Stimulated activated naive CD4-positive, alpha-beta T cell treated with Interleukin-2 at 50 U/mL for 16 hours (primary cell): ENCODE measurements around the gene ZNF783.
"Not testable (repeated sequence)": the region's sequence is repeated elsewhere in the genome, so short reads cannot be mapped to it uniquely, and the experiment has no call there.

Experiments used
- DNase-seq: peaks from one replicate; lab custom pipeline; 2025; lab: John Stamatoyannopoulos, UW

Gene ZNF783

GRCh38 chr7:149330914-149331567, 69.0 kb downstream of the ZNF783 start:
- DNase-seq, result no peak

- DNase-seq, result not testable (repeated sequence)
These were observed 70.8 kb downstream of the ZNF783 start for GRCh38 chr7:149332602-149333320.

GRCh38 chr7:149333321-149333717, 71.3 kb downstream of the ZNF783 start:
- no peak for DNase-seq

GRCh38 chr7:149334219-149334618, 72.2 kb downstream of the ZNF783 start:
- no peak for DNase-seq
